Rectal smooth muscle tissue (tissue), 1 donor: ENCODE results near the gene SPRR2D.
"Not testable (repeated sequence)": the region's sequence is repeated elsewhere in the genome, so short reads cannot be mapped to it uniquely, and the experiment has no call there.

Experiments used
- H3K27ac ChIP-seq: one replicate; pipeline ENCODE4 v1.7.0; 2013; ENCODE audit warnings: low read depth, low read length, inconsistent platforms
- H3K27me3 ChIP-seq: one replicate; pipeline ENCODE4 v1.7.0; 2013; ENCODE audit warnings: low read length; ENCODE audit not compliant: control insufficient read depth, insufficient read depth
- H3K36me3 ChIP-seq: one replicate; pipeline ENCODE4 v1.7.0; 2013; ENCODE audit warnings: low read length; ENCODE audit not compliant: control insufficient read depth, insufficient read depth
- H3K4me1 ChIP-seq: one replicate; pipeline ENCODE4 v1.7.0; 2013; ENCODE audit warnings: low read length; ENCODE audit not compliant: control insufficient read depth, insufficient read depth
- H3K4me3 ChIP-seq: one replicate; pipeline ENCODE4 v1.7.0; 2013; ENCODE audit warnings: low read length
- H3K9ac ChIP-seq: one replicate; pipeline ENCODE4 v1.7.0; 2013; ENCODE audit warnings: low read length

SPRR2D gene

GRCh38 chr1:153040950-153041631 lies at the start of gene SPRR2D:
TSS of gene SPRR2D (minus strand) at chr1:153041120. CDS start at chr1:153040346, 774 bp downstream.
- H3K27me3 ChIP-seq = no peaks in the 10 kb centered on the region
- H3K36me3 ChIP-seq = no peaks in the 10 kb centered on the region
- H3K4me1 ChIP-seq = no peaks in the 10 kb centered on the region
- H3K9ac ChIP-seq = no peak within 1 kb of the TSS
- H3K4me3 ChIP-seq = no peak within 1 kb of the TSS
- no peak within 1 kb of the TSS for H3K27ac ChIP-seq

GRCh38 chr1:153087652-153088051 lies 46.7 kb upstream of the SPRR2D start:
- Histone ChIP-seq H3K27me3 (no peaks in the 10 kb centered on the region), H3K4me3 (no peak overlapping the region), H3K27ac (no peak overlapping the region), H3K9ac (no peak overlapping the region), H3K36me3 (no peaks in the 10 kb centered on the region), H3K4me1 (no peaks in the 10 kb centered on the region)

- H3K27ac ChIP-seq = no peak overlapping the region
- H3K27me3 ChIP-seq = no peaks in the 10 kb centered on the region
- H3K9ac ChIP-seq = no peak overlapping the region
- H3K4me3 ChIP-seq = no peak overlapping the region
- H3K4me1 ChIP-seq = no peaks in the 10 kb centered on the region
- H3K36me3 ChIP-seq = no peaks in the 10 kb centered on the region
These were observed 40.8 kb upstream of the SPRR2D start for GRCh38 chr1:153081736-153082135.

- Histone ChIP-seq H3K9ac (no peak overlapping the region), H3K27me3 (no peaks in the 10 kb centered on the region), H3K4me3 (no peak overlapping the region), H3K36me3 (no peaks in the 10 kb centered on the region), H3K4me1 (no peaks in the 10 kb centered on the region), H3K27ac (no peak overlapping the region)
These were observed 32.1 kb upstream of the SPRR2D start for GRCh38 chr1:153072806-153073726.

- Histone ChIP-seq H3K4me3 (no peak within 1 kb of the TSS), H3K36me3 (no peaks in the 10 kb centered on the region), H3K9ac (no peak within 1 kb of the TSS), H3K27me3 (no peaks in the 10 kb centered on the region), H3K4me1 (no peaks in the 10 kb centered on the region), H3K27ac (no peak within 1 kb of the TSS)
These were observed 30.6 kb upstream of the SPRR2D start, which contains the start of gene SPRR2B for GRCh38 chr1:153071511-153071910. TSS of gene SPRR2B (minus strand) at chr1:153071611. CDS start at chr1:153070839, 772 bp downstream.

GRCh38 chr1:153070243-153070642 lies 29.3 kb upstream of the SPRR2D start:
- no peak overlapping the region for H3K27ac ChIP-seq
- H3K4me1 ChIP-seq = no peaks in the 10 kb centered on the region
- no peaks in the 10 kb centered on the region for H3K27me3 ChIP-seq
- H3K9ac ChIP-seq = no peak overlapping the region
- no peaks in the 10 kb centered on the region for H3K36me3 ChIP-seq
- no peak overlapping the region for H3K4me3 ChIP-seq

DNA sequence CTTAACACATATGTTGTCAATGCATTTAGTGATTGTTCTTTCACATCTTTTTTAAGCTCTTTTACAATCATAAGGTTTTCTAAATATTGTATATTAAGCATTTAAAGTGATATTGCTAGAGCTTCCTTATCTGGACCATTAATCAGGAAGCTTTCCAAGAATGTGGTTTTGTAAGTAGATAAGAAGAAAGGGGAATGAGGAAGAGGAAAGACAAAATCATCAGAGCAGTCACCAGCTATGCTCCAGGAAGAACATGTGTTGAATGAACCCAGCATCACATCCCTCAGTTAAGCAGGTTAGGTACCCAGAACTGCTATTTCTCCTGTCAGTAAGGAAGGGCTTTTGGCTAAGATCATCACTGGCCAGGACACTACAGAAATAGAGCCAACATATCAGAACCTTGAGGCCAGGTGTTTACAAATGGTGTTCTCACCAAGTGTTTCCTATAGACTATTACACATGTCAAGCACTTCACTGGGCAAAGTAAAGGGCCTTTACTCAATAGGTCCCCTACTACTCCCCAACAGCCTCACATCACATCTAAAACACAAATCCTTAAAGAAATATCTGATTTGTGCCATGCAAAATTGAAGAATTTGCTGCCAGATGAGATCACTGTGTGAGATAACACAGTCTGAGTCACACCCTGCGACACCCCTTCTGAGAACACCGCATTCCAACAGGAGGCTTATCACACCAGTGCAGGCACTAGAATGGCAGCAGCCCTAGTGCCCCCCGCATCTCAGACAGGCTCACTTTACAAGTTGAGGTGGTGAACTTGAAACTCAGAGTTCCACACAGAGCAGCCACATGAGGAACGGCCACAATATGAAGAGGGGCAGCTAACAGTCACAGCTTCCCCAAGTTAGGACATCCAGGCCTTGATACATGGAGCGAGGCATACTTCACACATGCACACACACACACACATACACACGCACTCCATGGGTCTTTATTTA lies 18.2 kb upstream of the SPRR2D start:
- no peak overlapping the region for H3K9ac ChIP-seq
- H3K36me3 ChIP-seq = no peaks in the 10 kb centered on the region
- no peaks in the 10 kb centered on the region for H3K27me3 ChIP-seq
- H3K4me3 ChIP-seq = no peak overlapping the region
- H3K4me1 ChIP-seq = no peaks in the 10 kb centered on the region
- no peak overlapping the region for H3K27ac ChIP-seq

- Histone ChIP-seq H3K27me3 (no peaks in the 10 kb centered on the region), H3K9ac (no peak overlapping the region), H3K4me1 (no peaks in the 10 kb centered on the region), H3K4me3 (no peak overlapping the region), H3K27ac (no peak overlapping the region), H3K36me3 (no peaks in the 10 kb centered on the region)
These were observed 17.2 kb upstream of the SPRR2D start for GRCh38 chr1:153058154-153058553.

DNA sequence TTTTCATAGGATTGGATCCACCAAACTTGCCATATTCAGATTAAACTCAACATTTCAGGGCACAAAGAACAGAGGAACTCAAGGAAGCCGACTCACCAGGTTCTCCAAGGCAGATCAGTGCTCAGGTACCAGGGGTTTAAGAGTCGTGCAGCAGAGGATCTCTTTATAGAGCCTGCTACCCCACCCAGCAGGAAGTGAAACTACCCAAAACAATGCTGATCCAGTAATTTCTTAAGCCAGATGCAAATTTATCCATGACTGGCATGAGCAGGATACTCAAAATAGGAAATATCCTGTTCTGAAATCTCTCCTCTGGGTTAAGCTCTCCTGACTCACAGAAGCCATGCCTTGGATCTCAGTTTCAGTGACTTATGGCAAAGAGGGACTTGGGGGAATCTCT lies 16.5 kb upstream of the SPRR2D start, which contains the start of gene SPRR2A:
SPRR2A (minus strand) TSS at position 138 of the 400 bp plus-strand sequence. CDS start 777 bp downstream, outside the sequence.
- H3K27me3 ChIP-seq = no peaks in the 10 kb centered on the region
- H3K4me1 ChIP-seq = no peaks in the 10 kb centered on the region
- H3K36me3 ChIP-seq = no peaks in the 10 kb centered on the region
- H3K27ac ChIP-seq = no peak within 1 kb of the TSS
- no peak within 1 kb of the TSS for H3K4me3 ChIP-seq
- no peak within 1 kb of the TSS for H3K9ac ChIP-seq

DNA sequence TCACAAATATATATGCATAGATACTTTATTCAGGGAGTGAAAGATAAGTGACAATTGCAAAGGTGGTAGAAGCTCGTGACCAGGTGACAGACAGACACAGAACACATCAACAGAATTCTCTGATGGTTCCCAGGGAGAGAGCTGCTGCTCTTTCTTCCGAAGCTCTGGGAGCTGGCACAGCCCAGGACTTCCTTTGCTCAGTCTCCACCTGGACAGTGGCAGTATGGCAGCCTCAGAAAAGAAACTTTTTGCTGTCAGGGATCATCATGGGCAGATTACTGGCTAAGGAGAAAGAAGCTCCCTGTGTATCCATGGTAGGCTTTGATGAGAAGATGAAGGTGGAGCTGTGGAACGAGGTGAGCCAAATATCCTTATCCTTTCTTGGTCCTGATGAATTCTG lies 15.2 kb upstream of the SPRR2D start:
- H3K27ac ChIP-seq, H3K4me3 ChIP-seq, H3K4me1 ChIP-seq, H3K27me3 ChIP-seq, H3K36me3 ChIP-seq, H3K9ac ChIP-seq: not testable (repeated sequence)

DNA sequence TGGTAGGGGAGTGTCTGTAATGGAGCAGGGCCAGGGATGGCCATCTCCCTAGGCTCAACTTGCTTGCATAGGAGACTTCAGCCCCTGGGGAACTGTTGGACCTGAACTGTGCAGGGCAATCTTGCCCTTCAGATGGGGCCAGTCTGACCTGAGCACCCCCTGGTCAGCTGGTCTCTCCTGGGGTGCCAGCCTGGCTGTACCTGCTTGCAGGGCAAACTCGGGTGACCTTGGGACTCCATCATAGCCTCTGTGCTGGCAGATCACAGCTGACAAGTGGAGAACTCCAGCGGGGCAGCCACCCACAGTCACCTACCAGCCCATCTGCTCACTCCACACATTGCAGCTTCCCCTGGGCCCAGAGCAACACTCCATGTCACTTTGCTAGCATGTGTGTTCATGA lies 8.3 kb upstream of the SPRR2D start:
- H3K27ac ChIP-seq = no peak overlapping the region
- no peaks in the 10 kb centered on the region for H3K27me3 ChIP-seq
- H3K4me3 ChIP-seq = no peak overlapping the region
- H3K9ac ChIP-seq = no peak overlapping the region
- H3K4me1 ChIP-seq = no peaks in the 10 kb centered on the region
- no peaks in the 10 kb centered on the region for H3K36me3 ChIP-seq

DNA sequence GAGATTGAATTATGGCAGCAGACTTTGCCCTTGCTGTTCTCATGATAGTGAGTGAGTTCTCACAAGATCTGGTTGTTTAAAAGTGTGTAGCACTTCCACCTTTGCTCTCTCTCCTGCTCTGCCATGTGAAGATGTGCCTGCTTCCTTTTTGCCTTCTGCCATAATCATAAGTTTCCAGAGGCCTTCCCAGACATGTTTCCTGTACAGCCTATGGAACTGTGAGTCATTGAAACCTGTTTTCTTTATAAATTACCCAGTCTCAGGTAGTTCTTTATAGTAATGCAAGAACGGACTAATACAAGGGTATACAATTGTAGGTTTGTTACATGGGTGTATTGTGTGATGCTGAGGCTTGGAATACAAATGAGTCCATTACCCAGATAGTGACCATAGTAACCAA lies 5.7 kb downstream of the SPRR2D start:
- Histone ChIP-seq H3K36me3 (no peaks in the 10 kb centered on the region), H3K9ac (no peak overlapping the region)

More for the DNA sequence above, 5.7 kb downstream of the SPRR2D start:
- Histone ChIP-seq H3K27ac (no peak overlapping the region), H3K27me3 (no peaks in the 10 kb centered on the region), H3K4me3 (no peak overlapping the region), H3K4me1 (no peaks in the 10 kb centered on the region)
